GM06990 (cell line): ENCODE results near the gene SEL1L3.

Experiments used
- DNase-seq: peaks from one replicate; pipeline ENCODE4 v3.0.0-alpha.2; 2011; ENCODE audit not compliant: insufficient read length; ENCODE audit errors: extremely low read depth
- H3K27me3 ChIP-seq: replicated peaks from 2 replicates; pipeline ENCODE4 v1.6.0; 2011; ENCODE audit warnings: low read length; ENCODE audit not compliant: control insufficient read depth, insufficient read depth
- H3K36me3 ChIP-seq: 2 replicates; pipeline ENCODE4 v1.5.1; 2011; ENCODE audit warnings: low read length; ENCODE audit not compliant: control insufficient read depth, insufficient read depth
- H3K4me3 ChIP-seq: replicated peaks from 2 replicates; pipeline ENCODE4 v1.5.1; 2011; ENCODE audit warnings: low read depth, mild to moderate bottlenecking, control low read depth, low read length
- TF ChIP-seq, protein P1 (sequence below): IDR thresholded peaks from 2 replicates; pipeline ENCODE4 v1.5.1; 2011; ENCODE audit warnings: low read length, control low read depth, mild to moderate bottlenecking, inconsistent platforms; ENCODE audit not compliant: insufficient read depth, poor library complexity, severe bottlenecking

The SEL1L3 gene

DNA sequence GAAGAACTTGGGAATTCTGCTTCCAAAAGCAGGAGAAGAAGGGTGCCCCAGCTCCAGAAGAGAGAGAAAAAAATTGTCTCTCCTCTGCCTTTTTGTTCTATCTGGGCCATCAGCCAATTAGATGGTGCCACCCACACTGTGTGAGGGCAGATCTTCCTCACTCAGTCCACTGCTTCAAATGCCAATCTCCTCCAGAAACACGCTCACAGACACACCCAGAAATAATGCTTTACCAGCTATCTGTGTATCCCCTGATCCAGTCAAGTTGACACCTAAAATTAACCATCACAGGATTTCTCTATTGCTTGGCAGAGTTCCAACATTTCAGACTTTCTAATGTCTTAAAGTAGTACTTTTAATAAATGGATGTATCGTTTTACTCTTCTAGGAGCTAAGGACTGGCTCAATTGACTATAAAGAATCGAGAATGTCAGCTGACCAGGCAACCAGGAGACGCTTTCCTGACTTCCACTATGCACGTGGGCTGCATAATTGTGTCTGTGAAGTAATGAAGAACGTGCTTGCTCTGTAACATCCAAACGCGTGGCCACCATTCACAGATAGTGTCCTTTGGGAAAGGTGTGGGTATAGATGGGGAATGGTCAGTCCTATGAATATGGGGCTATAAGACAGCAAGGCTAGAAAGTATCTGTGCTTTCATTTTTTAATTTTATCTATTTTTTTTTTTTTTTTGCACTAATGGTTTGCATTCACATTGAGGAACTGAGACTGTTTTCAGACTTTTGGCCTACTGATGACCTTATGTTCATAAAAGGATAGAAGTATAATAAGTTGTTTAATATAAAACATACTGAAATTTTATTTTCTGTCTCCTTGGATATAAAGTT, 41.3 kb upstream of the SEL1L3 start:
- no peak for DNase-seq
- Histone ChIP-seq H3K36me3 (no peaks in the 10 kb centered on the region), H3K4me3 (no peak overlapping the region), H3K27me3 (no peaks in the 10 kb centered on the region)
- TF ChIP-seq, protein P1, sequence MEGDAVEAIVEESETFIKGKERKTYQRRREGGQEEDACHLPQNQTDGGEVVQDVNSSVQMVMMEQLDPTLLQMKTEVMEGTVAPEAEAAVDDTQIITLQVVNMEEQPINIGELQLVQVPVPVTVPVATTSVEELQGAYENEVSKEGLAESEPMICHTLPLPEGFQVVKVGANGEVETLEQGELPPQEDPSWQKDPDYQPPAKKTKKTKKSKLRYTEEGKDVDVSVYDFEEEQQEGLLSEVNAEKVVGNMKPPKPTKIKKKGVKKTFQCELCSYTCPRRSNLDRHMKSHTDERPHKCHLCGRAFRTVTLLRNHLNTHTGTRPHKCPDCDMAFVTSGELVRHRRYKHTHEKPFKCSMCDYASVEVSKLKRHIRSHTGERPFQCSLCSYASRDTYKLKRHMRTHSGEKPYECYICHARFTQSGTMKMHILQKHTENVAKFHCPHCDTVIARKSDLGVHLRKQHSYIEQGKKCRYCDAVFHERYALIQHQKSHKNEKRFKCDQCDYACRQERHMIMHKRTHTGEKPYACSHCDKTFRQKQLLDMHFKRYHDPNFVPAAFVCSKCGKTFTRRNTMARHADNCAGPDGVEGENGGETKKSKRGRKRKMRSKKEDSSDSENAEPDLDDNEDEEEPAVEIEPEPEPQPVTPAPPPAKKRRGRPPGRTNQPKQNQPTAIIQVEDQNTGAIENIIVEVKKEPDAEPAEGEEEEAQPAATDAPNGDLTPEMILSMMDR, result no peak

DNA sequence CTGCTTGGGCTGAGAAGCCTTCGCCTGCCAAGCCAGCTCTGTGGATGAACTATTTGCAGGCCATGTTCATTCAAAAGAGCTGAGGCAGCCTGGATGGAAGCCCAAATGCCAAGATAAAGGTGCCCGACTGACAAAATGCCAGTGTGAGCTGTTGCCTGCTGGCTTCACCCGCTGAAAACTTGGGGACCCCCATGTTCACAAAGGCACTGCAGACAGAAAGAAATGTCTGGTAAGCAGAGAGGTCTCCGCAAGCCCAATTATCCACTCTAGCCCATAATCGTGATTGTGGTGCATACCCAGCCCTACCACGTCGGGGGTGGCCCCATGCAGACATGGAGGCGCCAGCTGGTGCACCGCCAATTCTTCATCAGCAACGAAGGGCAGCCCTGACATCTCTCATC, 38.2 kb upstream of the SEL1L3 start:
- DNase-seq, result no peak
- no peaks in the 10 kb centered on the region for H3K27me3 ChIP-seq
- H3K4me3 ChIP-seq, result no peak overlapping the region
- TF ChIP-seq, protein P1, result no peak
- H3K36me3 ChIP-seq, result no peaks in the 10 kb centered on the region

GRCh38 chr4:25900310-25900709, 37.5 kb upstream of the SEL1L3 start:
- TF ChIP-seq, protein P1, result no peak
- no peaks in the 10 kb centered on the region for H3K36me3 ChIP-seq
- DNase-seq, result no peak

GRCh38 chr4:25896776-25897539, 34.2 kb upstream of the SEL1L3 start:
- TF ChIP-seq, protein P1, result no peak
- H3K36me3 ChIP-seq, result no peaks in the 10 kb centered on the region
- H3K4me3 ChIP-seq, result no peak overlapping the region
- no peaks in the 10 kb centered on the region for H3K27me3 ChIP-seq
- no peak for DNase-seq

More at GRCh38 chr4:25900310-25900709, 37.5 kb upstream of the SEL1L3 start:
- H3K4me3 ChIP-seq, result no peak overlapping the region
- H3K27me3 ChIP-seq, result no peaks in the 10 kb centered on the region

GRCh38 chr4:25892796-25893195, 30.0 kb upstream of the SEL1L3 start:
- Histone ChIP-seq H3K36me3 (no peaks in the 10 kb centered on the region), H3K4me3 (no peak overlapping the region), H3K27me3 (no peaks in the 10 kb centered on the region)
- TF ChIP-seq, protein P1, result no peak
- no peak for DNase-seq
